MM.1S (cell line): Measurements from ENCODE around the gene STAT1.

Source experiments
- EZH2 ChIP-seq: fragments of 300-600 bp; sonication (generic); optimal IDR thresholded peaks from 2 replicates; pipeline ENCODE3; 2017; ENCODE audit warnings: low read depth, mild to moderate bottlenecking, antibody characterized with exemption, low read length, mixed read lengths
- TF ChIP-seq, protein P1 (sequence below): fragments of 300-600 bp; sonication (generic); IDR thresholded peaks from 2 replicates; pipeline ENCODE4 v1.5.1; 2016; ENCODE audit warnings: antibody characterized with exemption, low read length, mixed read lengths

DNA sequence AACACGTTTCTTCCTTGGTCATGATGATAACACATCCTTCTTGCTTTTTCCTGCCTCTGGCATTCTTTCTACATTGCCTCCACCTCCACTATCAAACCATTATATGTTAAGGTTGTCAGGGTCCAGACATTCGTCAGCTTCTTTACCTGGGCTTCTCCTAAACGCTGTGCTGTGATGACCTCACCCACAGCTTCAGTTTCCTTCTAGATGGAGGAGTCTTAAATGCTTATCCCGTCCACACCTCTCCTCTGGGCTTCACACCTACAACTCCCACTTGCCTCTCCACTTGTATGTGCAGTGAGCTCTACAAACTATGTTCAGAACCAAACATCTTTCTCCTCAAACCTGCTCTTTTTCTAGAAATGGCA, 666 bp upstream of the STAT1 start:
- no peak for TF ChIP-seq EZH2
- TF ChIP-seq, protein P1, sequence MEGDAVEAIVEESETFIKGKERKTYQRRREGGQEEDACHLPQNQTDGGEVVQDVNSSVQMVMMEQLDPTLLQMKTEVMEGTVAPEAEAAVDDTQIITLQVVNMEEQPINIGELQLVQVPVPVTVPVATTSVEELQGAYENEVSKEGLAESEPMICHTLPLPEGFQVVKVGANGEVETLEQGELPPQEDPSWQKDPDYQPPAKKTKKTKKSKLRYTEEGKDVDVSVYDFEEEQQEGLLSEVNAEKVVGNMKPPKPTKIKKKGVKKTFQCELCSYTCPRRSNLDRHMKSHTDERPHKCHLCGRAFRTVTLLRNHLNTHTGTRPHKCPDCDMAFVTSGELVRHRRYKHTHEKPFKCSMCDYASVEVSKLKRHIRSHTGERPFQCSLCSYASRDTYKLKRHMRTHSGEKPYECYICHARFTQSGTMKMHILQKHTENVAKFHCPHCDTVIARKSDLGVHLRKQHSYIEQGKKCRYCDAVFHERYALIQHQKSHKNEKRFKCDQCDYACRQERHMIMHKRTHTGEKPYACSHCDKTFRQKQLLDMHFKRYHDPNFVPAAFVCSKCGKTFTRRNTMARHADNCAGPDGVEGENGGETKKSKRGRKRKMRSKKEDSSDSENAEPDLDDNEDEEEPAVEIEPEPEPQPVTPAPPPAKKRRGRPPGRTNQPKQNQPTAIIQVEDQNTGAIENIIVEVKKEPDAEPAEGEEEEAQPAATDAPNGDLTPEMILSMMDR: no peak
